NCI-H1694 treated with DMSO at 0.1 percent for 48 hours (cell line): ENCODE results near the gene ZBED1.
"Not testable (repeated sequence)": the region's sequence is repeated elsewhere in the genome, so short reads cannot be mapped to it uniquely, and the experiment has no call there.

ENCODE experiments used
- DNase-seq: peaks from one replicate; lab custom pipeline; 2025; lab: John Stamatoyannopoulos, UW

Gene ZBED1

DNA sequence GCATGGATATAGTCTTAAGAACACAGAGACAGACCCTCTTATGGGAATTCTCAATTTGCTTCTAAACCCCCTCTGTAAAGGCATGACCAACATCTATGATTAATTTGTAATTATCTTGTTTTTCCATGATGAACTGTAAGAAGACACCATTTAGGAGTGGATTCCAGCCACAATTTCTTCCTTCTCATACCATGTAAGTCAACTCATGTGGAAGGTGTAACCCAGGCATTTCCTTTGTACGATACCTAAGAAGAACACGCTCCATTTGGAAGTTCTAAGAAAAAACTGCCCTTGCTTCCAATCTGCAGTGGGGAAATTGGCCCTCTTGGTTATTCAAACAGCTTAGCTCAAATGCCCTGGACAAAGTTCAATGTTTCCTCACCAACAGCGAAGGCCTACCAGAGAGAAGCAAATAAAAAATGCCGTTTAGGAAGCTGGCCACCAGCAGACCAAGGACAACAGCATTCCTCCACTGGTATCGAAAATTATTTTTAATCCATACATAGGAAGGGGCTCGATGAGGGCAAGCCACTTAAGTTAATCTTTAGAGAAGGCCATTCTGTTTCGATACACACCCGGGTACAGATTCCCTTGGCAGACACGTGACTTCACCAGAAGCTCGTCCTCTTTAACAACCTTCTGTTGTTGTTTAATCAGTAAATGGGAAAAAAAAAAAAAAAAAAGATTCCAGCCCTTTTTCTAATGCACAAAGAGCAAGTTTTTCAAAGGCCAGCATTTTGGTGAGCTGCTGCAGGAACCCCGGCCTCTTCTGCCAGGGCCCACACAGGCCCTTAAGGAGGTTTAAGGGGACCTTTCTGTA, 2.6 kb downstream of the ZBED1 start:
- DNase-seq: no peak

- no peak for DNase-seq
Measured at GRCh38 chrX:2495595-2495994, 5.2 kb downstream of the ZBED1 start.

DNA sequence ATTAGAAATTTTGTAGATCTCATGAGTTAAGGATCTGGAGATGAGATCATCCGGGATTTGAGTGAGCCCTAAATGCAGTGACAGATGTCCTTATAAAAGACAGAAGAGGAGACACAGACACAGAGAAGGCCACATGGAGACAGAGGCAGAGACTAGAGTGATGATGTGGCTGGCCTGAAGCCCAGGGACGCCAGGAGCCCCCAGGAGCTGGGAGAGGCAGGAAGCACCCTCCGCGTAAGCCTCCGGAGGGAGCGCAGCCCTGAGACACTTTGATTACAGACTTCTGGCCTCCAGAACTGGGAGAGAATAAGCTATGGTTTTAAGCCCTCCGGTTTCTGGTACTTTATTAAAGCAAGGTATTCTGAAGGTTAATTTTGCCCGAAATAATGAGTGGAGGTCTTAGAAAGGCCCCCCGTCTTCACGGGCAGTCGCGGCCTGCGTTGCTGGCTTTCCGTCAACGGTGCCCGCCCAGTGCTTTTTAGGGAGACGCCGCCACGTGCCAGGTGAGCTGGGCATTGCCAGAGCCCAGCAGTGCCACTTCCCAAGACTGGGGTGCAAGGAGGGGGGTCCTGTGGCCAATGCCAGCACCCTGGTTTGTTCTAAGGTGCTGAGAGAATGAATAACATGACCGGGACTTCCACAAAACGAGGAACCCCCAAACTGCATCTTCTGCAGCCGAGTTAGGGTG, 8.1 kb downstream of the ZBED1 start:
- DNase-seq: no peak

DNA sequence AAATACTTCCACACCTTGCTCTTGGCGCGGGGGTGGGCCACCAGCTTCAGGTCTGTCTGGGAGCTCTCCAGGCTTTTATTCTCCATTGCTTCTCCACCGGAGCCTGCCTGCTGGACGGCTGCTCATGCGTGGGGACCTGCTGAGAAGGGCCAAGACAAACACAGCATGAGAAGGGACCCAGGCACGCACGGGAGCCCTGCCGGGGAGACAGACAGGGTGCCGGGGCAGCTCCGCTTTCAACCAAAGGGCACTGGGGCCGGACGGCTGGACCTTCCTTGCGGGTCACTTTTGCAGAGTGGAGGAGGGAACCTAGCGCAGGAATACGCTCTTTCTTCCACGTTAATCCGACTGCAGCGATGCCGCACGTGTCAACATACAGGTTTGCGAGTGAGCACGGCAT, 10.1 kb downstream of the ZBED1 start:
- DNase-seq: no peak

GRCh38 chrX:2489446-2490445, 11.0 kb downstream of the ZBED1 start:
- DNase-seq: no peak

DNA sequence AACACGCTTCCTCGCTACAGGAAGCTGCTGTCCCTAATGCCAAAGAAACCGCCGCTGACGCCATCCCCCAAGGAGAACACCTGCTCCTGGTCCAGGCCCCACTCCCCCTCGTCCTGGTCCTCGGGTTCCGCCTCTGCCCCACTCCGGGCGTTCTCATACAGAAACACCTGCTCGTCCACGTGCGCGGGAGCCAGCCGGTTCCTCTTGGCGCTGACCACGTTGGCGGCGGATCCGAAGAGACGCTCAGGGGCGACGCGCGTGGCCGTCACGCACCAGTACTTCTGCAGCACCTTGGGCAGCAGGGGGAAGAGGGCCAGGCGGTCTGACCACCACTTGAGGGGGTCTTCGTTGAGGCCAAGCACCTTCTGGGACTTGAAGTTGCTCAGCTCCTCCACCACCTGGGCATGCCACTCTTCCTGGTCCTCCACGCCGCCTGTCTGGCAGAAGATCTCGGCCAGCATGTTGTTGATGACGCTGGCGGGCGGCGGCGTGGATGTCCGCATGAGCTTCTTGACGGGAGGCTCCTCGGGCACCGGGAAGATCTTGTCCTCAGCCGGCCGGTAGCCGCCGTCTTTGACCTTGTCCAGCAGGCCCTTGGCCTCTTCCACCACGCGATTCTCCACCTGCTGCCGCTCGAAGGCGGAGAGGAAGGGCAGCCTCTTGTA, 12.0 kb downstream of the ZBED1 start:
- DNase-seq: no peak

DNA sequence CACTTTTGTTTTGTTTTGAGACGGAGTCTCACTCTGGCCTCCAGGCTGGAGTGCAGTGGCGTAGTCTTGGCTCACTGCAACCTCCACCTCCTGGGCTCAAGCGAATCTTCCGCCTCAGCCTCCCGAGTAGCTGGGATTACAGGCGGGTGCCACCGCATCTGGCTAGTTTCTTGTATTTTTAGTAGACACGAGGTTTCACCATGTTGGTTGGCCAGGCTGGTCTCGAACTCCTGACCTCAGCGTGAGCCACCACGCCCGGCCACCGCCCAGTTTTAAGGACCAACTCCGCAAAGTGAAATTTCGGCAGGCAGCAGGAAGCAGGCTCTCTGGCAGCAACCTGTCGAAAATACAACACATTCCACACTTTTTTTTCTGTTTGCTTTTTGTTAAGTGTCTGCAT, 13.4 kb downstream of the ZBED1 start:
- DNase-seq: no peak

DNA sequence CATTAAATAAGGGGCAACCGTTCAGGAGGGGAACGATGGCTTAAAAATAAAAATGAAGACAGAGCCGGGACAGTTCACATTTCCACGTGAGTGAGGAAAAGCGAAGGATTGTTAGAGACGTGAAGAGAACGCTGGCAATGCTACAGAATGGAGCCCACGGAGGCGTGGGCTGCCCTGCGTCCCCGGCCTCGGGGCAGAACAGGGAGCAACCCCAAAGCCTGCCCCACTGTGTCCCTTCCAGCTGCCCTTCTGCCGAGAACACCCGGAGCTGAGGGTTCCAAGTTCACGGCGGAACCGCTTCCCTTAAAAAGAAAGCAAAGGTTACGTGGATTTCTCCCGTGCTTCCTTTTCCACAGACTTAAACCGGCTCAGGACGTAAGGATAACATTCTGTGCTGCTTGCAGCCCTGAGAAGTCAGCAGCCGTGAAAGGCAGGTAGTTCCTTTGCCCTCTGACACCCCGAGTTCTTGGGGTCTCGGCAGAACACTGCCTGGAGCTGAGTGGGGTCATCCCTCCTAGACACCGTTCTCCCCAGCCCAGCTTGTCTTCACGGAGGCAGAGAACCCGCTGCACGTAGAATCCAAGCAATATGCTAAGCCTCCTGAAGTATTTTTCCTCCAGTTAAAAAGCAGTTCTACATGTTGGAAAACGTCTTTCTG, 14.2 kb downstream of the ZBED1 start:
- no peak for DNase-seq

DNA sequence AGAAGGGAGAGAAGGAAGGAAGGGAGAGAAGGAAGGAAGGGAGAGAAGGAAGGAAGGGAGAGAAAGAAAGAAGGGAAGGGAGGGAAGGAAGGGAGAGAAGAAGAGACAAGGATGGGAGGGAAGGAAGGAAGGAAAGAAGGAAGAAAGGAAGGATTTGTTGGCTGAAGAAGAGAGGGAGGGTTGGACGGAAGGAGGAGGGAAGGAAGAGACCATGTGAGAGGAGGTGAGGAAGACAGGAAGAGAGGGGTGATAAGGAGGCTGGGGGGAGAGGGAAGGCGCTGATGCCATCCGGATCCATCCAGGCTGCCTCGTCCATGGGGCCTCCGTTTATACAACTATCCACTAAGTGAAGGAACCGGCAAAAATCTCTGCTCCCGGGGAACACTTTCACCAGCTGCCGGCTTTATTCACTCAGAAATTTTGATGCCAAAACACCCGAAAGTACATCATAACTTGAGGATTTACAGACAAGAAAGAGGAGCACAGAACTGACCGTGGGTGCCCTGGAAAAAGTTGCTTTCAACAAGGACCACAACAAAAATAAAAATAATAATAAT, 14.9 kb downstream of the ZBED1 start:
- no peak for DNase-seq

DNA sequence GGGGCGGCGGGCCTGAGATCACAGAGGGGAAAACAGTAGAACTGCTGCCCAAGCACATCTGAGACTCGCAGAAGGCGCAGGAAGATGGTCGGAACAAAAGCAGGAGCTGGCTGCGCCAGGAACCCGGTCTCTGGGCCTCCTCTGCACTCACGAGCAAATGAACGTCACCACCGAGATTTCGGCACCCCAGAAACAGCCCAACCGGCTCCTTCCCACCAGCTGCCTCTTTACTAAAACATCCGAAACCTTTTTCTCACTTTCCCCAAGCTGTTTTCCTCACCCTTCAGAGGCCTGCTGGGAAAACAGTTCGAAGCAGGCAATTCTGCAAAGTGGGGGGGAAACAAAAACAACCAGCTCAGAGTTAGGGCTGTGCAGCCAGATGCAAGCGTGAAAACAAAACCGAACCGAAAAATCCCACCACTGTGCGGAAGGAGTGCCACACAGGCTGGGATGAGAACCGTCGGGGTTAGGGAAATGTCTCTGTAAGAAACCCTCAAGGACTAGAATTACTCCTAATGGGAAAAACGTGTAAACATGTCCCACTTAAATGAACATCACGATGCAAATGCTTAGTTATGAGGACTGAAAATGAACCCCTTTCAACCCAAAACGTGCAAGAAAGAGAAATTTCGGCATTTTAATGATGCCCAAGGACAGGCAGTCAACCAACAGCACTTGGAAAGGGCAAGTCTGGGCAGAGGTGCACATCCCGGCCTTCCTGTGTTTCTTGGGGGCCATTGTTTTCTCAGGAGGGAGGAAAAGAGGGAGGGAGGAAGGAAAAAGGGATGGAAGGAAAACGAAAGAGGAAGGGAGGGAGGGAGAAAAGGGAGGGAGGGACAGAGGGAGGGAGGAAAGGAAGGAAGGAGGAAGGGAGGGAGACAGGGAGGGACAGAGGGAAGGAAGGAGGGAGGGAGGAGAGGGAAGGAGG, 15.8 kb downstream of the ZBED1 start:
- no peak for DNase-seq

DNA sequence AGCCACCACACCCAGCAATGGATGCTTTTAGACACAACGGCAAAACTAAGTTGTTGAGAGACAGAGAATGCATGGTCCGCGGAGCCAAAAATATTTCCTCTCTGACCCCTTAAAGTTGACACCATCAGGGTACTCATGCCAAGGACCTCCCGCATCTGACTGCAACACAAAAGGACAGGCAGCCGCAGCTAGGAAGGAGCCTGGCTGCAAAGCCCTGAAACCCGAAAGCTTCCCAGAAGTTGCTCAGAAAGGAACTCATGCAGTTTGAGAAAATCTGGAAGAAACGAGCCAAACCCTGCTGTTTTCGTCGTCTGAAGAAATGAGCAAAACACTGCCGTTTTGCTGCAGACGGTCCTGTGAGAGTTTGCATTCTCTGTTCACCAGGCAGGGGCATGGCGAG, 16.5 kb downstream of the ZBED1 start:
- DNase-seq: no peak

- DNase-seq: no peak
Measured at GRCh38 chrX:2483398-2484060, 17.2 kb downstream of the ZBED1 start.

- not testable (repeated sequence) for DNase-seq
Measured at GRCh38 chrX:2481597-2481996, 19.2 kb downstream of the ZBED1 start.

GRCh38 chrX:2479982-2480381, 20.8 kb downstream of the ZBED1 start:
- DNase-seq: not testable (repeated sequence)

- DNase-seq: no peak
Measured at GRCh38 chrX:2479420-2479780, 21.4 kb downstream of the ZBED1 start.

DNA sequence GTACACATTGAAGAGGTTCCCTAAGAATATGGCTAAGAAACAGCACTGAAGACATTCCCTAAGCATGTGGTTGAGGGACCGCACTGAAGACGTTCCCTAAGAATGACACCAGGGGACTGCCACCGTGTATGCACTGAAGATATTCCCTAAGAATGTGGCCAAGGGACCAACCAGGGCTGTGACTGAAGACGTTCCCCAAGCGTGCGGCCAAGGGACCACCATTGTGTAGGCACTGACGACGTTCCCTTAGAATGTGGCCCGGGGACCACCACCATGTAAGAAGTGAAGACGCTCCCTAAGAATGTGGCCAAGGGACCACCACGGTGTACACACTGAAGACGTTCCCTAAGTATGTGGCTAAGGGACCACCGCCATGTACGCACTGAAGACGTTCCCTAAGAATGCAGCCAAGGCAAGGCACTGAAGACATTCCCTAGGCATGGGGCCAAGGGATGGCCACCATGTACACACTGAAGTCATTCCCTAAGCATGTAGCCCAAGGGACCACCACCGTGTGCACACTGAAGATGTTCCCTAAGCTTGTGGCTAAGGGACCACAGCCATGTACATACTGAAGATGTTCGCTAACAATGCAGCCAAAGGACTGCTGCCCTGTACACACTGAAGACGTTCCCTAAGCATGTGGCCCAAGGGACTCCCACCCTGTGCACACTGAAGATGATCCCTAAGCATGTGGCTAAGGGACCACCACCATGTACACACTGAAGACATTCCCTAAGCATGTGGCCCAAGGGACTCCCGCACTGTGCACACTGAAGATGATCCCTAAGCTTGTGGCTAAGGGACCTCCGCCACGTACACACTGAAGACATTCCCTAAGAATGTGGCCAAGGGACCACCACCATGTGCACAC, 22.0 kb downstream of the ZBED1 start:
- DNase-seq: no peak

GRCh38 chrX:2477313-2477712, 23.5 kb downstream of the ZBED1 start:
- DNase-seq: not testable (repeated sequence)

DNA sequence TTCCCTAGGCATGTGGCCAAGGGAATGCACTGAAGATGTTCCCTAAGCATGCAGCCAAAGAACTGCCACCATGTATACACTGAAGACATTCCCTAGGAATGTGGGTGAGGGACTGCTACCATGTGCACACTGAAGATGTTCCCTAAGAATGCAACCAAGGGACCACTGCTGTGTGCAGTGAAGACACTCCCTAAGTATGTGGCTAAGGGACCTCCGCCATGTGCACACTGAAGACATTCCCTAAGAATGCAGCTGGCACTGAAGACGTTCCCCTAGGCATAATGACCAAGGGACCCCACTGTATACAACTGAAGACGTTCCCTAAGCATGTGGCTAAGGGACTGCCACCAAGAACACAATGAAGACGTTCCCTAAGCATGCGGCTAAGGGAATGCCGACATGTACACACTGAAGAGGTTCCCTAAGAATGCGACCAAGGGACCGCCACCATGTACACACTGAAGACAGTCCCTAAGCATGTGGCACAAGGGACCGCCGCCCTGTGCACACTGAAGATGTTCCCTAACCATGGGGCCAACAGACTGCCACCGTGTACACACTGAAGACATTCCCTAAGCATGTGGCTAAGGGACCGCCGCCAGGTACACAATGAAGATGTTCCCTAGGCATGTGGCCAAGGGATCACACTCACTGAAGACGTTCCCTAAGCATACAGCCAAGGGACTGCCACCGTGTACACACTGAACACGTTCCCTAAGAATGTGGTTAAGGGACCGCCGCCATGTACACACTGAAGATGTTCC, 25.6 kb downstream of the ZBED1 start:
- DNase-seq: no peak
